Mesangial cell (primary cell): ENCODE measurements around the gene MORF4L1. TPM values are rescaled to one million over a fixed set of nuclear protein-coding genes. Genes with fewer than 3 reads are reported as not detected.

Experiments used
- total RNA-seq: library from RNA; depleted of rRNA; stranded (reverse); fragments of >200 nt; gene quantifications from 2 replicates; pipeline ENCODE4 v1.2.3, GENCODE V29; 2015

Gene MORF4L1
- total RNA-seq = 246 and 256 TPM in 2 replicates

DNA sequence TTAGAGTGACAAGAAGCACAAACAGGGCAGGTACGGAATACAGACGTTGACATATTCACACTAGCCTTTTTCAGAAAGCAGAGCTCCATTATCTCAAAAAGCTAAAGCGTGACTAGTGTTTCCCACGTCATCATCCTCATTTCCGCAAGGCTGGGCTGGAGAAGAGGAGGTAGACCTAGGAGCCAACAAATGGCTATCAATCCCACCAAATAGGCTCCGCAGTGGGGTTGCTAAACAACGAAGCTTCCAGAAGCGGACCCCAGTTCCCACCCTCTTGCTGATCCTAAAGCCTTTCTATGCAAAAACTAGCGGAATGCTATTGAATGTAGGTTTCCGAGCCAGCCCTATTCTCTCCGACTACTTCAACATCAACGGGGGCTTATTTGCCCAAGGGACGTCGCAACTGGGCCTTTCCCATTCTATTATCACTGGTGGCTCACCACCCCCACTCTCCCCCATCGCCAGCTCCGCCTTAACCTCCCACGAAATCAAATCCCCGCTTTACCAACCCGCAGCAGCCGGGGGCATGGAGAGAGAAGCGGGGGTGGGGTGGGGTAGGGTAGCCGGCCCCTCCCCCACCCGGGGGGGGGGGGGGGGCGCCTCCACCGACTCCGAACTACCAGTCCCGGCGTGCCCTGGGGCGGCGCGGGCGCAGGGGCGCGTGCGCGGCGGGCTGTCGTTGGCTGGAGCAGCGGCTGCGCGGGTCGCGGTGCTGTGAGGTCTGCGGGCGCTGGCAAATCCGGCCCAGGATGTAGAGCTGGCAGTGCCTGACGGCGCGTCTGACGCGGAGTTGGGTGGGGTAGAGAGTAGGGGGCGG is at the start of gene MORF4L1:
TSS of gene MORF4L1 (plus strand) at position 736 of the 817 bp plus-strand sequence. CDS start 128 bp downstream, outside the sequence.

DNA sequence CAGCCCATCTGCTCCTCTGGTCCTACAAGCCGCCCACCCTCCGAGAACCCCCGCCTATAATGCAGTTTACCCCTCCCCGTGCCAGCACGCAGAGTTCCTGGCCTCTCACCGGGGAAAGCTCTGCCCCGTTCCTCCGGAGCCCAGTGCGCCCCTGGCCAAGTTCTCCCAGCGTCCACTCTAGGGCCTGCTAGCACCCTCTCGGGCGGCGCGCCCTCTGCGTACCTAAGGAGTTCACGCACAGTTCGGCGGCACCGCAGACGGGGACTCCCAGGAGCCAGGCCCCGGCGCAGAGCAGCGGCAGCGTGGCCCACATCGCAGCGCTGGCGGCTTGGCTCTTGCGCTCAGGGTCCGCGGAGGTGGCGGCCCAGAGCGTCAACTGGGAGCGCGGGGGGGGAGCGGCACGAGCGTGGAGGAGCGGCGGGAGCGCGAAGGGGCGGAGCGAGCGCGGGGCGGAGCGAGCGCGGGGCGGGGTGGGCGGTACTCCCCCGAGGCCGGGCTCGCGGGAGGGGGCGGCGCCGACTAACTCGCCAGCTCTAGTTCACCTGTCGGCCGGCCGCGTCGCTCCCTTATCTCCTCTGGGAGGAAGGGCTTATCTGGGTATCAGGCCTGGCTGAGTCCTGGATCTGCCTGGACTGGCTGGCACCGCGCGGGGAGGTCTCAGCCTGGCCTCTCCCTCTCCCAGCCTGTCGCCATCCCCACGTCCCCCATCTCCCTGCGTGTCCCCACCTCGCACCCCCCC is 72.1 kb downstream of the MORF4L1 start, which contains the start of gene CTSH:
TSS of gene CTSH (minus strand) at position 378 of the 739 bp plus-strand sequence. CDS start at position 313, 65 bp downstream.

Other genes starting within 250 kb of the MORF4L1 start
- gene CHRNB4, start 231.7 kb upstream of the MORF4L1 start, total RNA-seq = 0.13 TPM in 1 of 2 replicates, not detected in the other
- 23.8 and 56.5 TPM in 2 replicates for gene ADAMTS7, start 61.4 kb upstream of the MORF4L1 start, total RNA-seq
- 10.8 and 78.7 TPM in 2 replicates for gene CTSH, start 72.2 kb downstream of the MORF4L1 start, total RNA-seq
- 0.16 and 0.38 TPM in 2 replicates for gene RASGRF1, start 217.9 kb downstream of the MORF4L1 start, total RNA-seq